Liver (tissue), 3 donors: ENCODE measurements around the gene ZNF865.

Source experiments
- CTCF ChIP-seq: fragments of 150-350 bp; IDR thresholded peaks from 2 replicates; pipeline ENCODE4 v1.5.1; 2017; ENCODE audit warnings: improper control_type of control experiment, low read depth, low read length; ENCODE audit not compliant: missing input control
- GABPA ChIP-seq, 2 donors: IDR thresholded peaks in 1 of 2; conservative IDR thresholded peaks in 1 of 2; 2 replicates each; pipeline ENCODE4 v1.6.1; 2016; ENCODE audit warnings: antibody characterized with exemption in 2 of 2, mild to moderate bottlenecking in 1 of 2, moderate library complexity in 1 of 2
- YY1 ChIP-seq: IDR thresholded peaks from 2 replicates; pipeline ENCODE4 v1.6.1; 2016; ENCODE audit warnings: antibody characterized with exemption, mild to moderate bottlenecking
- donor health status: healthy.
- donor health status: healthy.

- TF ChIP-seq CTCF (no peak), YY1 (no peak), GABPA (IDR thresholded peaks at IDR 0.05 in 1 of 2, conservative IDR thresholded peaks at IDR 0.05 in 1 of 2) (no peak)
Observed at GRCh38 chr19:55637534-55637933, 32.1 kb downstream of the ZNF865 start.
